SK-N-MC (cell line): ENCODE measurements around the gene APOBEC3H.

ENCODE experiments used
- EZH2 ChIP-seq: fragments of 200-600 bp; sonication (generic); IDR thresholded peaks from one replicate; pipeline ENCODE4 v1.6.1; 2017; ENCODE audit warnings: antibody characterized with exemption
- FOXP2 ChIP-seq: optimal IDR thresholded peaks from 2 replicates; pipeline ENCODE3; 2011; ENCODE audit warnings: mild to moderate bottlenecking, moderate library complexity; ENCODE audit not compliant: insufficient read depth; ENCODE audit errors: extremely low read length, control extremely low read depth
- POLR2AphosphoS5 ChIP-seq: IDR thresholded peaks from 2 replicates; pipeline ENCODE4 v1.6.1; 2012; ENCODE audit warnings: mild to moderate bottlenecking, low read depth, low read length, borderline replicate concordance

DNA sequence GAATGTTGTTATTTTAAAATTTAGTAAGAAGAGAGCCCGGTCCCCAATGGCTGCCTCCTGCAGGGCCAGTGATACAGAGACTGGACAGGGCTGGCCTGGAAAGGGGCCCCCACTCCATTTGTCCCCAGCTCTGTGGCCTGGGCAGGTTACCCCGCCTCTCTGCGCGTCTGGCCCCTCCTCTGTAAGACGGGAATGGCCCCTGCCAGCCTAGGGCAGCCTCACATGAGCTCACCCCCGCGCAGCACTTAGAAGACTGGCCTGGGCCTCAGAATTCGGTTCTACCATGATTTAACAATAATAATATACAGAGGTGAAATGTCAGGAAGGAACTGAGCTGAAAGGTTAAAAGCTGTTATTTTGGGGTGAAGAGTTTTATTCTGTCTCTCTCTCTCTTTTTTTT lies 18.7 kb upstream of the APOBEC3H start:
- TF ChIP-seq POLR2AphosphoS5 (no peak), EZH2 (no peak), FOXP2 (no peak)
